ENCODE measurements around the gene PTPN3.

The PTPN3 gene

DNA sequence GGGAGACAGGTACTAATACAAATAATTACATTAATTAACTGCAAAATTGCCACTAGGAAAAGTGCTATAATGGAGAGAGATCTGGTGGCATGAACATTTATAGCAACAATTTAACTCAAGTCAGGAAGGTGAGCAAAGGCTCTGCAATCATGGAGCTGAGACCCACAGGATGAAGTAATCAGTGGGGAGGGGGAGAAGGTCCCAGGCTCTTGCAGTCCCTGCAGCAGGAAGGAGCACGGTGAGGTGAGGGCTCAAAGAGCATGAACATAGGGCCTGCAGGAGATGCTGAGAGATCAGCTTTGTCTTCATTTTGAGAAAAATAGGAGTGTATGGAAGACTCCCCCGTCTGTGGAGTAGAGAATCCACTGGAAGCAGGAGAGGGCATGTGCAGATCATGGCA lies 6.5 kb downstream of the PTPN3 start:
- no peak overlapping the region for H3K27ac ChIP-seq
- TF ChIP-seq ZFX (IDR thresholded peaks at IDR 0.05), result no peak
- TF ChIP-seq, protein P1, sequence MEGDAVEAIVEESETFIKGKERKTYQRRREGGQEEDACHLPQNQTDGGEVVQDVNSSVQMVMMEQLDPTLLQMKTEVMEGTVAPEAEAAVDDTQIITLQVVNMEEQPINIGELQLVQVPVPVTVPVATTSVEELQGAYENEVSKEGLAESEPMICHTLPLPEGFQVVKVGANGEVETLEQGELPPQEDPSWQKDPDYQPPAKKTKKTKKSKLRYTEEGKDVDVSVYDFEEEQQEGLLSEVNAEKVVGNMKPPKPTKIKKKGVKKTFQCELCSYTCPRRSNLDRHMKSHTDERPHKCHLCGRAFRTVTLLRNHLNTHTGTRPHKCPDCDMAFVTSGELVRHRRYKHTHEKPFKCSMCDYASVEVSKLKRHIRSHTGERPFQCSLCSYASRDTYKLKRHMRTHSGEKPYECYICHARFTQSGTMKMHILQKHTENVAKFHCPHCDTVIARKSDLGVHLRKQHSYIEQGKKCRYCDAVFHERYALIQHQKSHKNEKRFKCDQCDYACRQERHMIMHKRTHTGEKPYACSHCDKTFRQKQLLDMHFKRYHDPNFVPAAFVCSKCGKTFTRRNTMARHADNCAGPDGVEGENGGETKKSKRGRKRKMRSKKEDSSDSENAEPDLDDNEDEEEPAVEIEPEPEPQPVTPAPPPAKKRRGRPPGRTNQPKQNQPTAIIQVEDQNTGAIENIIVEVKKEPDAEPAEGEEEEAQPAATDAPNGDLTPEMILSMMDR (conservative IDR thresholded peaks at IDR 0.05), result no peak

- TF ChIP-seq ZFX (IDR thresholded peaks at IDR 0.05), result no peak
- TF ChIP-seq, protein P1 (conservative IDR thresholded peaks at IDR 0.05), result no peak
- H3K27ac ChIP-seq, result no peak overlapping the region
These were observed 9.2 kb downstream of the PTPN3 start for GRCh38 chr9:109488791-109489492.

DNA sequence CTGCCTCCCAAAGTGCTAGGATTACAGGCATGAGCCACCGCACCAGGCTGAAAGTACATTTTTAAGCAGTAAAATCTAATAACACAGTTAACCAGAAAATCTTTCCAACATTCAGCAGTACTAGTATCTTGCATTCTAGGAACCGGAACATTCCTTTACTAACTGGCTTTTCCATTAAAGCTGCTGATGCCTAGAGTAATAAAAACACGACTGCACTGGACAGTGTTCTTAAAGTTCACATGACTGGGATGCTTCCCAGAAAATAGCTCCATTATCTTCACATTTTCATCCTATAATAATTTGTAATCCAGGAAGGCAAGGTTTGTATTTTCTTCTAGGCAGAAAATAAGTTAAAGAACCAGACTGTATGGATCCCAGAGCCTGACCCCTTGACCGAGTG lies 9.8 kb downstream of the PTPN3 start:
- TF ChIP-seq, protein P1 (conservative IDR thresholded peaks at IDR 0.05), result no peak
- no peak for TF ChIP-seq ZFX (IDR thresholded peaks at IDR 0.05)
- no peak overlapping the region for H3K27ac ChIP-seq

GRCh38 chr9:109487247-109487646 lies 10.9 kb downstream of the PTPN3 start:
- TF ChIP-seq, protein P1 (conservative IDR thresholded peaks at IDR 0.05), result no peak
- TF ChIP-seq ZFX (IDR thresholded peaks at IDR 0.05), result no peak
- no peak overlapping the region for H3K27ac ChIP-seq

- no peak overlapping the region for H3K27ac ChIP-seq
- TF ChIP-seq, protein P1 (conservative IDR thresholded peaks at IDR 0.05), result no peak
- no peak for TF ChIP-seq ZFX (IDR thresholded peaks at IDR 0.05)
These were observed 14.2 kb downstream of the PTPN3 start for GRCh38 chr9:109483744-109484429.

DNA sequence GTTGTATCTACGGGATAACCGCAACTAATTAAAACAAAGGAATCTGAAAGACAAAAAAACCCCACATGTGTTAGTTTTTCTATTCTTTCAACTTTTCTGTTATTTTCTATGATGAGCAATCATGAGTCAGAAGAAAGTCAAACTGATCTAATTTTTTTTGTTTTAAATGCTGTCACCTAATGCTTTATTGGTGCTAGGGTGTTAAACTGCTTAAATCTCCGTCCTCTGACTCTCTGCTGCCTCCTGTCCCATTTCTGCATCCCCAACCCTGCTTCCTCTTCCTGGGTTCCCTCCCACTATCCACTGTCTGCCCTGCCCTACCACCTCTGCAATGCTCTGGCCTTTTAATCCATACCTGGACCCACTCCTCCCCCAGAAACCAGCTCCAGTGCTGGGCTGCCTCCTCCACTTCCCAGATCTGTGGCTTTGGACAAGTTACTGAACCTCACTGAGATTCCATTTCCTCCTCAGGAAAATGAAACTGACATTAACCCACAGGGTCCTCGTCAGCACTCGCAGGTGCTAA lies 15.7 kb downstream of the PTPN3 start:
- no peak for TF ChIP-seq ZFX (IDR thresholded peaks at IDR 0.05)
- TF ChIP-seq, protein P1 (conservative IDR thresholded peaks at IDR 0.05), result no peak
- no peak overlapping the region for H3K27ac ChIP-seq

GRCh38 chr9:109481856-109482255 lies 16.3 kb downstream of the PTPN3 start:
- H3K27ac ChIP-seq, result no peak overlapping the region
- TF ChIP-seq ZFX (IDR thresholded peaks at IDR 0.05), result no peak
- TF ChIP-seq, protein P1 (conservative IDR thresholded peaks at IDR 0.05), result no peak

Measured in C4-2B (cell line).